ENCODE measurements around the gene ECEL1. TPM values are rescaled to one million over a fixed set of nuclear protein-coding genes. Genes with fewer than 3 reads are reported as not detected.

Gene ECEL1
- total and polyA plus RNA-seq, 12 donors, result 3.9 to 31.7 (median 7.3) TPM

GRCh38 chr2:232501794-232502390, 14.3 kb upstream of the ECEL1 start:
- peak in 4 of 7 donors; percentile 37 to 49 (median 40) for DNase-seq
- Histone ChIP-seq H3K4me1 (replicated peaks in 1 of 2) (peaks cover 16 to 27% of the 10 kb centered on the region in 2 donors), H3K4me3 (no peak overlapping the region), H3K36me3 (replicated peaks in 1 of 2) (no peaks in the 10 kb centered on the region), H3K27ac (peak overlapping the region; percentile 71 to 89 (median 79)), H3K9me3 (replicated peaks in 1 of 3) (no peaks in the 10 kb centered on the region), H3K27me3 (no peaks in the 10 kb centered on the region)
- intact Hi-C loops (cut with DNase I), result no loop called here
- TF ChIP-seq POLR2A (IDR thresholded peaks at IDR 0.05) (no peak), CTCF (IDR thresholded peaks at IDR 0.05) (no peak)
- WGBS, 4 donors, result 4 to 56% (median 29%) methylated on average over 6 to 10 of the region's 10 CpGs

- no peaks in the 10 kb centered on the region for H3K36me3 ChIP-seq (replicated peaks in 1 of 2)
- peak overlapping the region; percentile 71 to 89 (median 79) for H3K27ac ChIP-seq
- H3K4me1 ChIP-seq (replicated peaks in 1 of 2), result peaks cover 16 to 27% of the 10 kb centered on the region in 2 donors
- intact Hi-C loops (cut with DNase I), result no loop called here
- WGBS, 4 donors, result 43 to 59% (median 51%) methylated on average over 9 of the region's 9 CpGs
- DNase-seq, result peak; percentile 44 to 73 (median 66)
- no peak overlapping the region for H3K4me3 ChIP-seq
- H3K27me3 ChIP-seq, result no peaks in the 10 kb centered on the region
- no peaks in the 10 kb centered on the region for H3K9me3 ChIP-seq (replicated peaks in 1 of 3)
- TF ChIP-seq POLR2A (IDR thresholded peaks at IDR 0.05) (no peak), CTCF (IDR thresholded peaks at IDR 0.05) (no peak)
These were observed 13.7 kb upstream of the ECEL1 start for GRCh38 chr2:232501331-232501771.

GRCh38 chr2:232498452-232498851, 10.8 kb upstream of the ECEL1 start:
- no peak overlapping the region for H3K27ac ChIP-seq
- TF ChIP-seq CTCF (IDR thresholded peaks at IDR 0.05), result no peak
- no peak for TF ChIP-seq POLR2A (IDR thresholded peaks at IDR 0.05)
- intact Hi-C loops (cut with DNase I), result no loop called here
- 92 to 100% (median 94%) methylated on average over 3 of the region's 3 CpGs for WGBS, 4 donors
- peaks cover 16 to 25% of the 10 kb centered on the region in 2 donors for H3K4me1 ChIP-seq (replicated peaks in 1 of 2)
- no peaks in the 10 kb centered on the region for H3K27me3 ChIP-seq
- no peaks in the 10 kb centered on the region for H3K36me3 ChIP-seq (replicated peaks in 1 of 2)
- DNase-seq, result no peak
- no peaks in the 10 kb centered on the region for H3K9me3 ChIP-seq (replicated peaks in 1 of 3)
- H3K4me3 ChIP-seq, result no peak overlapping the region

- Histone ChIP-seq H3K4me1 (replicated peaks in 1 of 2) (peaks cover 12 to 16% of the 10 kb centered on the region in 2 donors), H3K36me3 (replicated peaks in 1 of 2) (no peaks in the 10 kb centered on the region), H3K9me3 (replicated peaks in 1 of 3) (no peaks in the 10 kb centered on the region), H3K27ac (no peak overlapping the region), H3K27me3 (no peaks in the 10 kb centered on the region), H3K4me3 (no peak overlapping the region)
- 65 to 85% (median 77%) methylated on average over 13 of the region's 13 CpGs for WGBS, 4 donors
- intact Hi-C loops (cut with DNase I), result no loop called here
- no peak for TF ChIP-seq POLR2A (IDR thresholded peaks at IDR 0.05)
- TF ChIP-seq CTCF (IDR thresholded peaks at IDR 0.05), result no peak
- no peak for DNase-seq
These were observed 9.7 kb upstream of the ECEL1 start for GRCh38 chr2:232497348-232497747.
